ENCODE data around the gene DOP1A.
"Not testable (repeated sequence)": the region's sequence is repeated elsewhere in the genome, so short reads cannot be mapped to it uniquely, and the experiment has no call there.

Gene DOP1A

DNA sequence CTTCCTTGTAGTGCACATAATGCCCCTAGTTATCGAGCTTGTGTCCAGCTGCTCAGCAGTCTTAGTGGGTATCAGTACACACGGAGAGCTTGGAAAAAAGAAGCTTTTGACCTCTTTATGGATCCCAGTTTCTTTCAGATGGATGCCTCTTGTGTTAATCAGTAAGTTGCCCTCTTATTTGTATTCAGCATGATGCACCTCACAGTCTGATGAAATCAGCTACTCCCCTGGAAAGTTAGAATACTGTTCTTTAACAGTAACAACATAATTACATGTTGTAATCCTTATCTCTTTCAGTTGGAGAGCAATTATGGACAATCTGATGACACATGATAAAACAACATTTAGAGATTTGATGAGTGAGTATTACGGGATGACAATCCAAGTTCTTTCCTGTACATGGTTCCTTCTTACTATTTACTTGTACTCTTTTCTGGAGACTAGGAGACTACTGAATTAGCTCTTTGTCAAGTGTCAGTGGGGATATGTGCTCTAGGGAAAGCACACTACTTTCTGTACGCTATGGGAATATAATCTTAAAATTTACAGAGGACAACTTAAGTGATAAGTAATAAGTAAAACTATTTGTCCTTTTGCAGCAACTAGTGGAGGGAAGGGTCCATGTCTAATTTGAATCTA is 86.5 kb downstream of the DOP1A start:
- no peak for DNase-seq

DNA sequence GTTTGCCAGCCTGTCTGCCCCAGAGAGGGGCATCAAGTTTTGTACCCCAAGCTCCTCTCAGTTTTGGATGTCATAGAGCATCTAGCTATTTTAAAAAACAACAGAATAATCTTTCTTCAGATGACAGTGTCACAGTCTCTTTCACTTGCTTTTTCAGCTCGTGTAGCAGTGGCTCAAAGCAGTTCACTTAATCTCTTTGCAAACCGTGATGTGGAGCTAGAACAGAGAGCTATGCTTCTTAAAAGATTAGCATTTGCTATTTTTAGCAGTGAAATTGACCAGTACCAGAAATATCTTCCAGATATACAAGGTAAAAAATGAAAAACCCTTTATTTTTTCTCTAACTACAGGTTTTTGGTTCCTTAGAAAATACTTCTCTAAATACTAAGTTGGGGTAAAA is 88.3 kb downstream of the DOP1A start:
- DNase-seq = no peak

DNA sequence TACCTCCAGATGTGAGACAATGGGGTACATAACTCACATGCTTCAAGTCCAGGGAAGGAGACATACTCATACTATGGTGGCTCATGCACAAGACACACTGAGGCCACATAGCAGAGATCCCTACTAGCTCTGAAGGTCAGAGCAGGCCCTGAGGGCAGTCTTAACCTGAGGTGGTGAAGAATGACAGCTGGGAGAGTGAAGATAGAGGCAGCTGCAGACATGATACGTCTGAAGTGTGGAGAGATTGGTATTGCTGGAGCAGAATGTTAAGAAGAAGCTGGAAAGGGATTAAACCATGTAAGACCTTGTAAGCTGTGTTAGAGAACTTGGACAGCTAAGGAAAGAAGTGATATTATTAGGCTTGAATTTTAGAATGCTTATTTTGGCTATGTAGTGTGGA is 92.7 kb downstream of the DOP1A start:
- DNase-seq = no peak

DNA sequence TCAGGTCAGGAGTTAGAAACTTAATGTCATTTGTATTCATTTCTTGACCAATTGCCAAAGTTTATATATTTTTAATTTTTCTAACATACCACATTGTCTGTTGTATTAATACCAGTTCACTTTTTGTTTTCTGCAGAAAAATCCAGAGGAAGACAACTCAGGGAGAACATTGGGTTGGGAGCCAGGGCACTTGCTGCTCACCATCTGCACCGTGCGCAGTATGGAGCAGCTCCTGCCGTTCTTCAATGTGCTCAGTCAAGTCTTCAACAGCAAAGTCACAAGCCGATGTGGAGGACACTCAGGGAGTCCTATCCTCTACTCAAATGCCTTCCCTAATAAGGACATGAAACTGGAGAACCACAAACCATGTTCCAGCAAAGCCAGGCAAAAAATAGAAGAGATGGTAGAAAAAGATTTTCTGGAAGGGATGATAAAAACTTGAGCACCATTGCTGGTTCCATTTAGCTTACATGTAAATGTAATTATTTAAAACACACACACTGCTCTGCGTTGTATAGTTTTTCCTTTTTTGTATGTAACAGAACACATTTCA is 100.3 kb downstream of the DOP1A start:
- no peak for DNase-seq

DNA sequence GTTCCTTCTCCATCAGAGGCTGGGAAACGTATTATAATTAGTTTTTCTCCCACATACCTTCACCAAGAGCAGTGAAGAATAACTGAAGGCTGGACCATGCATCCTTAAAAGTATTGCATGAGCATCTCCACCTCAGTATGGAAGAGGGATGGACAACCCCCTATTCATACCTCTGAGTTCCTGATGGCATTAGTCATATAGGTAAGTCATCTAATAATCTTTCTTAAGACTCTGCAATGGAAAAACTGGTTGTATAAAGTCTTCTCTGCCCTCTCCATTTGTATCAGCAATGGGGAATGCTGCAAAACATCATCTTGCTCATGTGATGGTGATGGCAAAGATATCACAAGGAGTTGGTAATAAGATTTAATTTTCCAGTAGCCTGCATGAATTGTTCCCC is 101.1 kb downstream of the DOP1A start:
- DNase-seq = no peak

DNA sequence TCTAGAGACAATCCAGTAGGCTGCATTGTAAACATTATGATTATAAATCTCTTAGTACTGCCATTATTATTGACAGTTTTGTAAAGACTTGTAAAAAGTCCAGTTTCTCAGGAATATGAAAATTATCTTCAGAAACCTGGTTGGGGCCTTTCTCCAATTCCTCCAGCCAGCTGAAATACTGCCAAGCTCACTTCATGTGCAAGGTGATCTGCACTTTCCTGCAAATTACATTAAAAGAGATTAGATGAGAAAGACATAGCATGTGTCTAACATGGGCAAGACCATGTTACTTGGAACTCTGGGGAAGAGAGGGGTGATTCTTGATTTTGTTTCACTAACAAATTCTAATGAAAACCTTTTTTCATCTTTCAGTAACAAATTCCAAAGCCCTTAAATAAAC is 101.6 kb downstream of the DOP1A start:
- no peak for DNase-seq

DNA sequence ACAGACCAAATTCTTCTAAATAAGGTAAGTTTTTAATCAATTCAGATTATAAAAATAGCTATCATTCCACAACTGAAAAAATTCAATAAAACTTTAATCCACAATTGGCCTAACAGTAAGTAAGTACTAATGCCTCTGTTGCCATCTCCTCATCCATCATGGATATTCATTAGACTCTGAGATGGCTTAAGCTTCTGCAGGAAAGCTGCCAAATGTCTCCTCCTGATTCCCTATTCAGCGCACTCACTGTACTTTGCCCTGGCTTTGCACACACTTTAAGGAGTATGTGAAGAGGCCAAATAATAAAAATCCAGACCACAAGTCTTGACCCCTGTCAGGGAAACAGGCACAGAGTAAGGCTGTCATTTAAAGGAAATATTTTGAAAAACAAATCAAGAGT is 102.0 kb downstream of the DOP1A start:
- DNase-seq = no peak

DNA sequence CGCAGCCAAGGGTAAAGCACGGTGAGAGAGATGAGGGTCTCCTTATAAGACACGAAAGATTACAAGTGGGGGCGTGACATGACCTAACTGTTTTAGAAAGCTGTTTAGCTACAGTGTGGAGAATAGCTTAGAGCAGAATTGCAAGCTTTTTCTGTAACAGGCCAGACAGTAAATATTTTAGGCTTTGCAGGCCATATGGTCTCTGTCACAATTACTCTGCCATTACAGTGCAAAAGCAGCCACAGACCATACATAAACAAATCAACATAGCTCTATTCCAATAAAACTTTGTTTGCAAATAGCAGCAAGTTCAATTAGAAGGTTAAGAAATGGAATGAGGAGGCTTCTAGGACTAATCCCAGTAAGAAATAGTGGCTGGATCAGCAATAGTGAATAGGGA is 108.8 kb downstream of the DOP1A start:
- no peak for DNase-seq

DNA sequence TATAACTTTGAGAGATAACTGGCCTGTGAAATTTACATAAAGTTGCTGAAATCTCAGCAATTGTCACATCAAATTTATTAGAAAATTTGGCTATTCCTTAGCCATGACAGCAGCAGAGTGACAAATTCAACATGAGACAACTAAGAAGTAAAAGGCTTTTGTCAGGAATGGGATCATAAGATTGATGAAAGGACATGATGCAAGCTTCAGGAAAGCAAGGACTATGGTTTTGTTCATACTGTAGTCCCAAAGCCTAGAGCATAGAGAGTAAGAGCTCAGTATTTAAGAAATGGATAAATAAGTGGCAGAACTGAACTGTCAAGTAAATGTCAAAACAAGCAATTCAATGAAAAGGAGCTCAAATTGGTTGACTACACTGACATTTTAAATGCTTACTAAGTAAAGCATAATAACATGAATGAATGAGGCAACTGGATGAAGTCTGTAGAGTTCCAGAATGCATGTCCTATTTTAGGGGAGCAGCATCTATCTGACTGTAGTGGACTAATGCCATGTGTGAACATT is 113.0 kb downstream of the DOP1A start:
- DNase-seq = no peak

DNA sequence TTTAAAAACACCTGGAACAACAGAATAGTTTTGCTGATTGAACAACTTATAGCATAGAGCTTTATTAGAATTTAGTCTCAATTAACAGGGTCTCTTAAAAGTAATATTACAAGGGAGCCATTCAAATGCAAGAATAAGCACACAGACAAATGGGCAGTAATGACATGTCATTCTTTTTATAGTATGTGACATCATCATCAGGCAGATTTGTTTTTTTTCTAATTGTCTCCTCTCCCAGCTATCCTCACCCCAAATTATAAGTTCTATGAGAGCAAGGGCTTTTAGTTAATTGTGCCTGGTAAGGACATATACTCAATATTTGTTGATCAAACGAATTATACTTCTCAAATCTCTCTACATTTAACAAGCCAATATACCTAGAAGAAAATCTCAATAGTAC is 114.6 kb downstream of the DOP1A start:
- no peak for DNase-seq

DNA sequence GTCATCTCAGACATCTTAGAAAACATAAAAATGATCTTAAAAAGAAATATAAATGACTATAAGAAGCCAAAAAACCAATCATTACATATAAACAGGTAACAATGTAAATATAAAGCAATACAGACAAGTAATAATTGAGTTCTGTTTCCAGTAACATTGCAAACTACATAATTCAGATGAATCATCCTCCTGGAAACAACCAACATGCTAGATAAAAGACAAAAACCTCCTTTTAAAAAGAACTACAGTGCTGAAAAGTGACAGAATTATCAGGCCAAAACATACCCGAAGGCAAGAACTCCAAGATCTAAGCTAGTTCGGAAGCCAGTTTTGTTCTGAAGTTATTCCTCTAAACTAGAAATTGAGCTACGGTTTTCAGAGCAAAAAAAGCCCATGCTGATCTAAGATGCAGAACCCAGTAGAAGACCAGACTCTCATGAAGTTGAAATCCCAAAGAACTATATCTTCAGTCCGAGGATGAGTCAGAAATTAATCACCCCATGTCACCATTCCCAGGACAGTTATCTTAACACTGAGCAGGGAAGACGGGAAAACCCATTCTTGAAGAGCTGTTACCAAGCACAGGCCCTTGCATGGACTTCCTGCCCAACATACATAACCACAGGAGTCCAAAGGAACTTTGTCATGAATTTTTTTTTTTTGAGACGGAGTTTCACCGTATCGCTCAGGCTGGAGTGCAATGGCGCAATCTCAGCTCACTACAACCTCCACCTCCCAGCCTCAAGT is 115.8 kb downstream of the DOP1A start:
- no peak for DNase-seq

DNA sequence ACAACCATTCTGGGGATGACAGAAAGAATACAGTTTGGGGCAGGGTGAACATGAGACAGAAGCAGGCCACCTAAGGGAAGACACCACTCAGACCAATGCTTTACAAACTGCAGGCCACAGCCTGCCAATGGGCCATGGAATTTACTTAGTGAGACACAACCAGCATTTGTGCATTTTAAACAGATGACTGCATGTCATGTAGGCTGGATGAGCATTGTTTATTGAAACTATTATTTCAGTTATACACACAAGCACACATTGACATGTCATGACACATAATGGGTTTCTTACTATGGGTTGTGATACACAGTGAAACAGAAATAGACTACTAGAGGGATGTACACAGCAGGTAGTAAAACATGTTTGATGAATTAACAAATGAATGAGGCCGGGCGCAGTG is 117.6 kb downstream of the DOP1A start:
- no peak for DNase-seq

DNA sequence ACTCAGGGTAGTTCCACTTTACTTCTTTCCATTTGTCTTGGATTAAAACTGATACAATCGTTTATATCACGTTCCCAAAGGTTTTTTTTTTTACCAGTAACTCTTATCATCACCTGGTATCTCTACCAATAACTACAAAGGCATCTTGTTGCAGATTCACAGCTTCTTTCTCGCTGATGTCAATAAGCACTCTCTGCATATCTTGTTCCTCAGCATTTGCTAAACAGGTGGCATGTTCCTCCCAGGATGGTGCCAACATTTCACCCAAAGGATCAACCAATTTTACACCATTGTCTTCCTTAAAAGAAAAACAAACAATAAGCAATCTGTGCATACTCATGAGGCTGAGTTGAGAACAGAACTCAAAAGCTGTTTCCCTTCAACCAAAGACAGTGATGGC is 121.0 kb downstream of the DOP1A start:
- no peak for DNase-seq

DNA sequence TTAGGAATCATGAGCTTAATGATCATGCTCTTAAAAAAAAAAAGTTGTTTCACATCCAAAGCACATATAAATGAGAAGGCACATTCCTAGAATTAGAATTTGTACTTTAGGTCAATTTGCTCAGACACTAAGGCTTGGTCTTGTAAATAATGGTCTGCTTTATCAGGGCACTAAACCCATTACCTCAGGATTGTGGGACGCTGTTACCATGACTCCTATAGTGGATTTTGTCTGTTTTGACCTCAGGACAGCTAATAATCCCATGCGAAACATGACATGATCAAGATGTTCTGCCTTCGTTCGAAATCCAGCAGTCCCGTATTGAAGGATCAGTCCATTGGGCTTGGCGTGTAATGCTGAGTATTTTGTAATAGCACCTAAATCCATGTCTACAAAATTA is 123.2 kb downstream of the DOP1A start:
- no peak for DNase-seq

DNA sequence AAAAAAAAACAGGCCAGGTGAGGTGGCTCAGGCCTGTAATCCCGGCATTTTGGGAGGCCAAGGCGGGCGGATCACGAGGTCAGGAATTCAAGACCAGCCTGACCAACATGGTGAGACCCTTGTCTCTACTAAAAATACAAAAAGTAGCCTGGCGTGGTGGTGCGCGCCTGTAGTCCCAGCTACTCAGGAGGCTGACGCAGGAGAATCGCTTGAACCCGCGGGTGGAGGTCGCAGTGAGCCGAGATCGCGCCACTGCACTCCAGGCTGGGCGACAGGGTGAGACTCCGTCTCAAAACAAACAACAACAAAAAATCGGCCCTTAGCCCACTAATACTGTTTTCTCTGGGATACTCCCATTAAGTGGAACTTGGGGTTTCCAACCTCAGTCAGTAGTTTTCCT is 124.5 kb downstream of the DOP1A start:
- not testable (repeated sequence) for DNase-seq

DNA sequence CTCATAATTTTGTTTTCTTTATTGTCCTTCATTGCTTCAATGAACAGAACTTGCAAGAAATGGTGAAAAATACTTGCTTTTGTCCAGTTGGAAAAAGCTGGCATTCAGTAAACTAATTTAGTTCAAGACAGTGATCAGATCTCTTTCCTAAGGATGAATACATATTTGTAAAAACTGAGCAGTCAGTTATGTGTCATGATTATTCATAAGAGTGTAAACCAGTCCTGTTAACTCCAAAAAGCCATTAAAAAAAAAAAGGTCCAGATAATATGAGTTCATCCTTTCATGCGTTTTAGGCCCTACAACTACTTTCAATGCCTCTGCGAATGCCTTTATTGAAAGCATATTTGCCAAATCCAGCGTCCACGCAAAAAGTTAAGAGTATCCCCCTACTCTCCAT is 125.0 kb downstream of the DOP1A start:
- no peak for DNase-seq

DNA sequence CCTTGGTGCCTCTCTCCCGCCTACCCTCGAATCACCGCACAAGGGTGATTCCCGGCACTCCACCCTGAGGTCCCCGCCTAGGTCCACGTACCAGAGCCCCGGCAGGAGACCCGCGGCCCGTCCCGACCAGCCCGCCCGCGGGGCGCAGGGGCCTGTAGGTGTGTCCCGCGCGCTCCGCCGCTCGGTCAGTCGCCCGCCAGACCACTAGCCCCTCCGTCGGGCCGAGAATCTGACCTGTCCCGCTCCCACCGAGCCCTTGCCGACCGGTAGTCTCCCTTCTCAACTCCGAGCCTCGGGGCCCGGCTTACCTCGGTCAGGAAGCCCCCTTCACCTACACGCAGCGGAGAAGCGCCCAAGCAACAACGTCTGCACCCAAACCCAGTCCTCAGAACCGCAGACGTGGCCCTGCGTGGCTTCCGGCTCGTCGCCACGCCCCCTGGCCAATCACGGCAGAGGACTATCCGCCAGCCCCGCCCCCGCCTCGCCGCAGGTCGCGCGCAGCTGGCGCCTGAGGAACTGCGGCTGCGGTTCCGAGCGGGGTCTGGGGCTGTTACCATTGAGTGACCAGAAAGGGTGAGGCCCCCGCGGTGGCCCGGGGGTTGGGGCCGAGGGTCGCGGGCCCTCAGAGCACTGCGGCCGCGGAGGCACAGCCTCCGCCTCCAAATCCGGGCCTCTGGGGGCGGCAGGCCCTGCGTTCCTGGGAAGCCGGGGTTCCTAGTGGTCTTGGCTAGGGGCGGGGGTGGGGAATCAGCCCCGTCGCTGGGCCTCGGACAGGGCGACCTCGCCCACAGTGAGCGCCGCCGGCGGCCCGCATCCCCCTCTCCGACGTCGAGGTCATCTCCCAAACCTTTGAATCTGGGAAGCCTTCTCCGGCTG is 125.6 kb downstream of the DOP1A start, which contains the start of the genes PGM3 and RWDD2A:
TSS of gene PGM3 (minus strand) at position 395 of the 876 bp plus-strand sequence. CDS start 2,253 bp downstream, outside the sequence.
TSS of gene RWDD2A (plus strand) at position 487 of the 876 bp plus-strand sequence. CDS start 1,095 bp downstream, outside the sequence.
- DNase-seq = peak; percentile 81 to 86

DNA sequence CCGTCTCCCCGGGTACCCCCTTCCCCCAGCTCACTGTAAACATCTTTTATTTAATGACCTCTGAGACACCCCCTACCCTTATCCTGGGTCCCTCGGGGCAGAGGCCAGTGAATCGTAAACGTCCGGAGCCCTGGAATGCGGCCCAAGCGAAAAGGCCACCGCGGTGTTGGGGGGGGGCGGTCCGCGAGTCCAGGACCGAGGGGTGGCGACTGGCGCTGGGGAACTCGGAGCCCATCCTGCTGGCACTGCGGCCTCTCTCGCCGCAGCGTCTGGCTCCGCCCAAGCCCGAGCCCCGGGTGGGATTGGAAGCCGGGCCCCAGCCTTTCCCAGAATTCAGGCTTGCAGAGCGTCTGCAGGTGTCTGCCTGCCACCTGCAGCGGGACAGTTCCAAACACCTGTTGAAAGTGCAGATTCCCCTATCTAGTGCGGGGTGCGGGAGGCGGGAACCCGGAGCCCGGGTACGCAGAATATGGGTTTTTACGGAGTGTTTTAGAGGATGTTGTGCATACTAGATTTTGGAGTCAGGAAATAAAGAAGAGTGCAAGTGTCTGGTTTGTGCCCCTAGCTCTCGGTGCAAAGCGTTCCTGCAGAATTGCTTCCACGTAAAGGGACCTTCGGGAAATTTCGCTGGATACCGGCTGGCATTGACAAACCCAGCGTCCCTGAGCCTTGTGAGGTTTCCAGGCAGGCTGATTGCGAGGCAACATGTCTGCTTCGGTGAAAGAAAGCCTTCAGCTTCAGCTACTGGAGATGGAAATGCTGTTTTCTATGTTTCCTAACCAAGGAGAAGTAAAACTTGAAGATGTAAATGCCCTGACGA is 126.5 kb downstream of the DOP1A start:
- DNase-seq = peak in 1 of 2 donors; percentile 4

DNA sequence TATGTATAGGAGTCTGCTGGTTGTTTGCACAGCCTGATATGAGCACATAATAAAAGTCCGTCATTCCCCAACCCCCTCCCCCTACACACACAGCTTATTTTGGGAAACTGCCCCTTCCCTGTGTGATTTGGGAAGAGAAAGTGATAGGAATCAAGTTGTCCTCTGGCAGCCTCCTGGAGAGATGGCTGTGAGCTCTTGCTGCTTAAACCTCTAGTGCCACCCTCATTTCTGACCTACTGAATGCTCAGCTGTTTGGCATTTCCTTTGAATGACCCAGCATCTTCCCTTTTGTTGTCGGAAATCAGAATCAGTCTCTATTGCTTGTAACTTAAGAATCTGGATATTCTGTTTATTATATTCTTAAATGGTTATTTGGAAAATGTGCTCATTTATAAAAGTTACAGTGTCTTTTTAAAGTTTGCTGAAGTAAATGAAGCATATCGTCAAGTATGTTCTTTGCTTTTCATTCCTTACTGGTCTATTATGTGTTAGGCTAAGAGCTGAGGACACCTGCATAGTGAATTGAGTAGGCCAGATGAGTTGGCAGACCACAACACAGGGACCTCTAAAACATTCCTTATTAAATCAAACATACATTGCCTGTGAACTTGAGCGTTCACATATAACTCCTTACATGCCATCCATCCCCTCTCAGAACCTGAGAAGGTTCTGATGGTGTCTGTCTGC is 131.2 kb downstream of the DOP1A start:
- no peak for DNase-seq

DNA sequence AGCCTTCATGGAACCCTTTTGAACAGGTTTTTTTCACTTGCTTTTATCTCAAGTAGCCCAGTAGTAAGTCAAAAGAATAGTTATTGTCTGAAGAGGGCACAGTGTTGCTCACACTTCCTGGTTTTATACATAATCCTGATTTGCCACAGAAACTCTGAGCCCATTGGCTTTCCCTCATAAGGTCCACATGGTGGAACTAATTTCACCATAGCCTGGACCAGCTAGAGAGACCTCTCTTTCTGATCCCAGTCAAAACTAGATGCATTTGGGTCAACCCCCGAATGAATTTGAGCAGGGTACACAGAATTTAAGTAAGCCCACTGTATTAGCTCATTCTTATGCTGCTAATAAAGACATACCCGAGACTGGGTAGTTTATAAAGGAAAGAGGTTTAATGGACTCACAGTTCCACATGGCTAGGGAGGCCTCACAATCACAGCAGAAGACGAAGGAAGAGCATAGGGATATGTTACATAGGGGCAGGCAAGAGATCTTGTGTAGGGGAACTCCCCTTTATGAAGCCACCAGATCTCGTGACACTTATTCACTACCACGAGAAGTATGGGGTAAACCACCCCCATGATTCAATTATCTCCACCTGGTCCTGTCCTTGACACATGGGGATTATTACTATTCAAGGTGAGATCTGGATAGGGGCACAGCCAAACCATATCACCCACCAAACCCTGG is 131.8 kb downstream of the DOP1A start:
- no peak for DNase-seq

DNA sequence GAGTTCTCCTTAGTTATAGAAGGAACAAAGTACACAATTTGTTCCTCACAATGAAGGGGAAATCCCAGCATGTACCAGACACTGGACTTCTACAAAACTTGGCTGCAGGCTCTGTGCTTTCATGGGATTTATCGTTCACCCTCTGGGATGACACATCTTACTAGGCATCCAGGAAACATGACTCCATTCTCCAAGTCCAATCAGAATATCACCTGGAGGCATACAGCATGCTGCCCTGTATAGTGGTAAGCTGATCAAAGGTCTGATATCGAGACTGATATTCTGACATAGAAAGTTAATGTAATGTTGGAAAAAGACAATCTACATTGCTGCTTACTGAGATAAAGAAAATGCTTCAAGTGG is 132.4 kb downstream of the DOP1A start:
- DNase-seq = no peak
